Measurements from ENCODE around the gene PRKACB. TPM values are rescaled to one million over a fixed set of nuclear protein-coding genes. Genes with fewer than 3 reads are reported as not detected.

The PRKACB gene
- total and polyA plus RNA-seq, 2 of the 8 experiments (the other 6 are each of a cell fraction or from before 2014, with no cell fraction given) = 7.8 to 31.0 TPM

GRCh38 chr1:84108900-84109578 is 35.0 kb upstream of the PRKACB start:
- Histone ChIP-seq H3K9me3 (ENCODE audit: insufficient read depth in 2 of 2, low read depth in 1 of 2, low read length in 1 of 2) (no peaks in the 10 kb centered on the region; a peak in 1 of 4 replicates), H2BK12ac (ENCODE audit: low read depth, low read length) (no peak overlapping the region), H3K36me3 (ENCODE audit: control insufficient read depth in 2 of 4, insufficient read depth in 4 of 4, low read length in 3 of 4) (no peaks in the 10 kb centered on the region), H3K18ac (ENCODE audit: extremely low read depth, low read length) (no peak overlapping the region), H3K27me3 (replicated peaks in 1 of 4; ENCODE audit: control insufficient read depth in 3 of 4, extremely low read depth in 1 of 4, insufficient read depth in 3 of 4, low read length in 3 of 4) (no peaks in the 10 kb centered on the region), H2AK5ac (ENCODE audit: low read depth, low read length) (no peak overlapping the region), H3K27ac (ENCODE audit: low read depth, low read length) (no peak overlapping the region), H2BK5ac (ENCODE audit: low read depth, low read length) (no peak overlapping the region), H3K4ac (replicated peaks; ENCODE audit: insufficient read length, low read depth, low read length) (no peak overlapping the region), H3K56ac (replicated peaks; ENCODE audit: insufficient read length, low read depth, low read length) (no peak overlapping the region), H3K4me2 (ENCODE audit: insufficient read depth in 1 of 2, low read depth in 2 of 2, low read length in 2 of 2) (no peak overlapping the region), H4K20me1 (replicated peaks in 1 of 2; ENCODE audit: control insufficient read depth in 1 of 2, insufficient read depth in 2 of 2, low read length in 2 of 2) (no peaks in the 10 kb centered on the region), H2BK20ac (ENCODE audit: low read length) (no peak overlapping the region), H2AFZ (ENCODE audit: low read length) (no peak overlapping the region), H3K9ac (replicated peaks in 1 of 4; ENCODE audit: extremely low read depth in 1 of 4, low read depth in 3 of 4, low read length in 3 of 4) (no peak overlapping the region), H3K23me2 (ENCODE audit: low read depth, low read length) (no peaks in the 10 kb centered on the region), H3K23ac (ENCODE audit: insufficient read length) (no peak overlapping the region), H4K8ac (ENCODE audit: extremely low read depth, insufficient read depth, low read length) (no peak overlapping the region), H2BK120ac (replicated peaks; ENCODE audit: low read depth, low read length) (no peak overlapping the region), H4K91ac (replicated peaks; ENCODE audit: insufficient read length, low read length) (no peak overlapping the region), H3K4me1 (replicated peaks in 1 of 4; ENCODE audit: control insufficient read depth in 3 of 4, insufficient read depth in 4 of 4, low read length in 3 of 4) (peaks cover 0 to 6% (median 0%) of the 10 kb centered on the region in 4 experiments; a peak in 1 of 7 replicates), H4K5ac (ENCODE audit: insufficient read length, low read depth, low read length) (no peak overlapping the region), H3K4me3 (ENCODE audit: extremely low read depth in 1 of 4, insufficient read depth in 2 of 4, low read depth in 3 of 4, low read length in 4 of 4) (no peak overlapping the region), H3K14ac (ENCODE audit: insufficient read length) (no peak overlapping the region), H2BK15ac (ENCODE audit: low read length) (no peak overlapping the region), H3K79me1 (ENCODE audit: low read depth, low read length) (no peaks in the 10 kb centered on the region), H3K79me2 (ENCODE audit: control insufficient read depth in 1 of 2, insufficient read depth in 2 of 2, low read length in 2 of 2) (no peaks in the 10 kb centered on the region)
- DNase-seq (ENCODE audit: low read depth in 1 of 2, low spot score in 2 of 2) (no peak), FAIRE-seq (no peak)
- ChIA-PET CTCF (ENCODE audit: partially characterized antibody) (no interaction called here), POLR2A (ENCODE audit: partially characterized antibody) (no interaction called here)
- WGBS, 2 experiments (ENCODE audit: extremely low coverage in 1 of 2, insufficient coverage in 1 of 2, insufficient read length in 1 of 2, insufficient replicate concordance in 2 of 2, low coverage in 1 of 2, low lambda C conversion rate in 2 of 2, missing lambda C conversion rate in 1 of 2) = 91% methylated on average over 3 of the region's 3 CpGs; no CpG with 5 or more reads in 1 of the 2 experiments
- TF ChIP-seq RXRA (IDR thresholded peaks at IDR 0.05; ENCODE audit: insufficient read depth, low read depth, low read length) = no peak
- no peak for TF ChIP-seq CBX8 (IDR thresholded peaks at IDR 0.05; ENCODE audit: borderline replicate concordance, low read depth, low read length)
- no peak for TF ChIP-seq TAF7 (optimal IDR thresholded peaks at IDR 0.05; ENCODE audit: borderline replicate concordance, low read depth, low read length)
- no peak for TF ChIP-seq EP300 (IDR thresholded peaks at IDR 0.05; ENCODE audit: borderline replicate concordance in 1 of 2, low read depth in 2 of 2, low read length in 2 of 2)
- TF ChIP-seq RAD21 (IDR thresholded peaks at IDR 0.05 in 1 of 2, conservative IDR thresholded peaks at IDR 0.05 in 1 of 2; ENCODE audit: low read depth in 2 of 2, low read length in 2 of 2) = no peak
- no peak for TF ChIP-seq KDM4A (IDR thresholded peaks at IDR 0.05; ENCODE audit: low read depth, low read length, severe bottlenecking)
- no peak for TF ChIP-seq MAX (IDR thresholded peaks at IDR 0.05)
- TF ChIP-seq SIN3A (conservative IDR thresholded peaks at IDR 0.05 in 1 of 2, IDR thresholded peaks at IDR 0.05 in 1 of 2; ENCODE audit: low read depth in 1 of 2, low read length in 2 of 2) = no peak
- no peak for TF ChIP-seq PHF8 (conservative IDR thresholded peaks at IDR 0.05; ENCODE audit: low read depth, low read length)
- TF ChIP-seq CHD2 (IDR thresholded peaks at IDR 0.05; ENCODE audit: low read length) = no peak

Data from H1 (cell line).